ENCODE data around the gene UFD1.

DNA sequence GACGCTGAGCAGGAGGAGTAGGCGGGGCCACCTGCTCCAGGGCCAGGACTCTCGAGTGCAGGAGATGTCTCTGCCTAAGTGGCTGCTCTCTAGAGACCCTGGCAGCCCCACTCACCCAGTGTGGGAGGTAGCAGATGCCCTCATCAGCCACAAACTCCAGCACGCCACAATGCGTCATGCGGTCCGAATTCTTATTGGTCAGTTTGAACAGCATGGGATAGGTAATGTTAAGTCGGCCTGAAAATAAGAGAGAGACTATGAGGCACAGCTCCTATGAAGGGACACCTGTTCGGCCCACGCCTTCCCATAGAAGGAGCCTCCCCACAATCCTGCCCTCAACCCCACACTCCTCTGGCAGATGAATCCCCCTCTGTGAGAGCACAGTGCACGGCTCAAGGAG is 7.4 kb downstream of the UFD1 start:
- no peak for TF ChIP-seq EP300 (IDR thresholded peaks at IDR 0.05; ENCODE audit: low read depth)
- TF ChIP-seq POLR2A (IDR thresholded peaks at IDR 0.05): no peak
